Common myeloid progenitor, CD34-positive (primary cell): ENCODE results near the gene ZNF799.
"Not testable (repeated sequence)": the region's sequence is repeated elsewhere in the genome, so short reads cannot be mapped to it uniquely, and the experiment has no call there.

Experiments used
- CTCF ChIA-PET: fragments of 350-600 bp; sonication (Branson Sonifier 250); formaldehyde crosslinking; loops from one replicate; lab custom pipeline; 2021; ENCODE audit warnings: antibody characterized with exemption; lab: Charles Lee
- POLR2A ChIA-PET: fragments of 350-600 bp; sonication (Branson Sonifier 250); formaldehyde crosslinking; loops from one replicate; lab custom pipeline; 2021; ENCODE audit warnings: antibody characterized with exemption; lab: Charles Lee
- DNase-seq, 3 donors: peaks; one replicate each; pipeline versions ENCODE4 v3.0.0 to v3.0.0-alpha.2; 2013
- H3K27ac ChIP-seq, 2 experiments: 1 replicate in 1 of 2; 2 replicates in 1 of 2; pipeline ENCODE4 v1.7.0; 2013; ENCODE audit warnings: inconsistent platforms in 2 of 2, low read length in 2 of 2, mild to moderate bottlenecking in 2 of 2, low read depth in 1 of 2, moderate library complexity in 1 of 2; ENCODE audit not compliant: severe bottlenecking in 2 of 2, insufficient read depth in 1 of 2, poor library complexity in 1 of 2
- H3K27me3 ChIP-seq, 5 experiments: replicated peaks in 2 of 5; 1 replicate in 3 of 5; 2 replicates in 2 of 5; pipeline versions ENCODE4 v1.6.1 to v1.7.0; 2013; ENCODE audit warnings: low read length in 4 of 5, mild to moderate bottlenecking in 2 of 5, moderate library complexity in 2 of 5, inconsistent platforms in 1 of 5; ENCODE audit not compliant: insufficient read depth in 5 of 5, control insufficient read depth in 4 of 5
- H3K36me3 ChIP-seq, 4 experiments: 1 replicate in 2 of 4; 2 replicates in 2 of 4; pipeline versions ENCODE4 v1.6.1 to v1.7.0; 2013; ENCODE audit warnings: low read length in 3 of 4, control low read depth in 1 of 4, mild to moderate bottlenecking in 1 of 4; ENCODE audit not compliant: control insufficient read depth in 4 of 4, insufficient read depth in 4 of 4
- H3K4me1 ChIP-seq, 4 experiments: 1 replicate in 3 of 4; 2 replicates in 1 of 4; pipeline versions ENCODE4 v1.6.1 to v1.7.1; 2013; ENCODE audit warnings: low read length in 3 of 4, mild to moderate bottlenecking in 3 of 4, control low read depth in 1 of 4, inconsistent platforms in 1 of 4, moderate library complexity in 1 of 4; ENCODE audit not compliant: control insufficient read depth in 4 of 4, insufficient read depth in 4 of 4; ENCODE audit errors: control extremely low read depth in 1 of 4
- H3K4me3 ChIP-seq, 7 experiments: 1 replicate in 4 of 7; 2 replicates in 3 of 7; pipeline versions ENCODE4 v1.5.1 to v1.7.0; 2013; ENCODE audit warnings: mild to moderate bottlenecking in 7 of 7, low read length in 6 of 7, moderate library complexity in 6 of 7, inconsistent platforms in 2 of 7, low read depth in 2 of 7, control low read depth in 1 of 7; ENCODE audit not compliant: insufficient read depth in 4 of 7, control insufficient read depth in 1 of 7; ENCODE audit errors: extremely low read depth in 1 of 7
- H3K9me3 ChIP-seq, 5 experiments: 1 replicate in 4 of 5; 2 replicates in 1 of 5; pipeline versions ENCODE4 v1.6.1 to v1.7.1; 2013; ENCODE audit warnings: low read length in 4 of 5, mild to moderate bottlenecking in 2 of 5, inconsistent platforms in 1 of 5, low read depth in 1 of 5, moderate library complexity in 1 of 5; ENCODE audit not compliant: control insufficient read depth in 4 of 5, insufficient read depth in 2 of 5; ENCODE audit errors: control extremely low read depth in 1 of 5
- WGBS: methylation state at CpG from one replicate; pipeline ENCODE4 v1.1.5; 2013; ENCODE audit not compliant: insufficient coverage; 5-methylcytosine and 5-hydroxymethylcytosine counted together

Gene ZNF799

GRCh38 chr19:12391148-12391547 lies 9.9 kb downstream of the ZNF799 start:
- CTCF ChIA-PET, H3K27ac ChIP-seq, H3K27me3 ChIP-seq, DNase-seq, POLR2A ChIA-PET, H3K4me1 ChIP-seq: not testable (repeated sequence)
- peaks cover 9 to 44% (median 28%) of the 10 kb centered on the region in 4 experiments for H3K36me3 ChIP-seq
- peak overlapping the region in 1 of 7 experiments; percentile 10 for H3K4me3 ChIP-seq
- 100% methylated on average over 4 of the region's 6 CpGs for WGBS
- H3K9me3 ChIP-seq: peaks cover 6 to 34% (median 24%) of the 10 kb centered on the region in 5 experiments

GRCh38 chr19:12386365-12386764 lies 14.7 kb downstream of the ZNF799 start:
- Histone ChIP-seq H3K36me3 (peaks cover 12 to 25% (median 18%) of the 10 kb centered on the region in 4 experiments), H3K9me3 (peaks cover 10 to 23% (median 14%) of the 10 kb centered on the region in 5 experiments)
- CTCF ChIA-PET, H3K27ac ChIP-seq, H3K4me3 ChIP-seq, POLR2A ChIA-PET, DNase-seq, H3K27me3 ChIP-seq, H3K4me1 ChIP-seq: not testable (repeated sequence)
- WGBS: no CpG with 5 or more reads among the region's 2 CpGs

- Histone ChIP-seq H3K4me3 (no peak overlapping the region), H3K36me3 (peaks cover 3 to 18% (median 4%) of the 10 kb centered on the region in 4 experiments), H3K27me3 (no peaks in the 10 kb centered on the region), H3K4me1 (no peaks in the 10 kb centered on the region), H3K9me3 (peaks cover 4 to 43% (median 22%) of the 10 kb centered on the region in 5 experiments), H3K27ac (no peak overlapping the region)
- WGBS: 80% methylated on average over 2 of the region's 2 CpGs
- ChIA-PET CTCF (no interaction called here), POLR2A (no interaction called here)
- DNase-seq: no peak
Observed at GRCh38 chr19:12380444-12380737, 20.7 kb downstream of the ZNF799 start.

- no peak for DNase-seq
- H3K36me3 ChIP-seq: peaks cover 3 to 18% (median 4%) of the 10 kb centered on the region in 4 experiments
- no peaks in the 10 kb centered on the region for H3K4me1 ChIP-seq
- H3K9me3 ChIP-seq: peaks cover 4 to 43% (median 22%) of the 10 kb centered on the region in 5 experiments
- no peak overlapping the region for H3K27ac ChIP-seq
- no peaks in the 10 kb centered on the region for H3K27me3 ChIP-seq
- POLR2A ChIA-PET: no interaction called here
- no peak overlapping the region for H3K4me3 ChIP-seq
- WGBS: 95% methylated on average over 3 of the region's 5 CpGs
- CTCF ChIA-PET: no interaction called here
Observed at GRCh38 chr19:12379732-12380443, 21.2 kb downstream of the ZNF799 start.

- POLR2A ChIA-PET: no interaction called here
- WGBS: no CpG with 5 or more reads among the region's 1 CpG
- peaks cover 2 to 21% (median 5%) of the 10 kb centered on the region in 5 experiments for H3K9me3 ChIP-seq
Observed at GRCh38 chr19:12374026-12374425, 27.0 kb downstream of the ZNF799 start.

GRCh38 chr19:12365236-12366162 lies 35.6 kb downstream of the ZNF799 start, which contains the start of gene ZNF442:
Gene ZNF442 (minus strand): TSS chr19:12365683. CDS start chr19:12363631, 2,052 bp downstream.
- Histone ChIP-seq H3K4me1 (peaks cover 1 to 22% (median 18%) of the 10 kb centered on the region in 4 experiments), H3K27ac (peak within 1 kb of the TSS; percentile 25 to 73), H3K4me3 (peak within 1 kb of the TSS; percentile 62 to 90 (median 81)), H3K36me3 (no peaks in the 10 kb centered on the region), H3K9me3 (peaks cover 0 to 11% (median 0%) of the 10 kb centered on the region in 5 experiments), H3K27me3 (no peaks in the 10 kb centered on the region)
- 0% methylated on average over 46 of the region's 51 CpGs for WGBS
- ChIA-PET POLR2A (interaction anchor here (0.6 to 1.6 kb wide), 4 partner anchors 35 to 130 kb away, joined by 3 to 7 read pairs (median 6); partner anchors contain the start of genes ZNF44 and ZNF799), CTCF (interaction anchor here (0.6 to 1.4 kb wide), 8 partner anchors 18 to 194 kb away, joined by 3 read pairs; partner anchors contain the start of gene ZNF443)
- peak; percentile 95 to 98 (median 98) for DNase-seq

More at GRCh38 chr19:12374026-12374425, 27.0 kb downstream of the ZNF799 start:
- Histone ChIP-seq H3K36me3 (no peaks in the 10 kb centered on the region), H3K4me1 (peaks cover 0 to 2% (median 0%) of the 10 kb centered on the region in 4 experiments), H3K27ac (no peak overlapping the region), H3K27me3 (no peaks in the 10 kb centered on the region), H3K4me3 (no peak overlapping the region)
- no peak for DNase-seq
- CTCF ChIA-PET: no interaction called here
